Neural progenitor cell (in vitro differentiated cells): ENCODE results near the gene CHRD. TPM values are rescaled to one million over a fixed set of nuclear protein-coding genes. Genes with fewer than 3 reads are reported as not detected.

Experiments
- DNase-seq: peaks from one replicate; pipeline ENCODE4 v3.0.0-alpha.2; 2016; ENCODE audit warnings: low spot score
- H2AFZ ChIP-seq: fragments of 200-600 bp; sonication (generic); replicated peaks from 2 replicates; pipeline ENCODE4 v1.6.1; 2016; ENCODE audit warnings: antibody characterized with exemption
- H3F3A ChIP-seq: fragments of 200-600 bp; sonication (generic); 2 replicates; pipeline ENCODE4 v1.6.1; 2016; ENCODE audit warnings: antibody characterized with exemption, low read depth
- H3K27ac ChIP-seq: fragments of 200-600 bp; sonication (generic); 2 replicates; pipeline ENCODE4 v1.5.1; 2016; ENCODE audit warnings: mild to moderate bottlenecking
- H3K27me3 ChIP-seq: fragments of 200-600 bp; sonication (generic); 2 replicates; pipeline ENCODE4 v1.6.1; 2016; ENCODE audit warnings: mild to moderate bottlenecking, moderate library complexity
- H3K36me3 ChIP-seq: fragments of 200-600 bp; sonication (generic); 2 replicates; pipeline ENCODE4 v1.5.1; 2016
- H3K4me1 ChIP-seq: fragments of 200-600 bp; sonication (generic); 2 replicates; pipeline ENCODE4 v1.6.1; 2016; ENCODE audit warnings: mixed run types
- H3K4me2 ChIP-seq: fragments of 200-600 bp; sonication (generic); 2 replicates; pipeline ENCODE4 v1.6.1; 2016
- H3K4me3 ChIP-seq: fragments of 200-600 bp; sonication (generic); 2 replicates; pipeline ENCODE4 v1.5.1; 2016
- H3K79me2 ChIP-seq: fragments of 200-600 bp; sonication (generic); 2 replicates; pipeline ENCODE4 v1.6.1; 2016; ENCODE audit warnings: low read depth
- H3K9ac ChIP-seq: fragments of 200-600 bp; sonication (generic); 2 replicates; pipeline ENCODE4 v1.6.1; 2016
- H3K9me3 ChIP-seq: fragments of 200-600 bp; sonication (generic); 2 replicates; pipeline ENCODE4 v1.5.1; 2016; ENCODE audit warnings: low read depth
- H4K20me1 ChIP-seq: fragments of 200-600 bp; sonication (generic); 2 replicates; pipeline ENCODE4 v1.6.1; 2016; ENCODE audit warnings: low read depth
- H3K27ac Mint-ChIP-seq: 3 replicates; pipeline ENCODE4 v1.8.0; 2021; ENCODE audit warnings: mixed read lengths
- H3K27me3 Mint-ChIP-seq: 2 replicates; pipeline ENCODE4 v1.8.0; 2022; ENCODE audit warnings: low read depth, mild to moderate bottlenecking, inconsistent platforms, moderate library complexity, mixed read lengths; ENCODE audit not compliant: insufficient read depth
- H3K36me3 Mint-ChIP-seq: 3 replicates; pipeline ENCODE4 v1.8.0; 2021; ENCODE audit warnings: mixed read lengths
- H3K4me1 Mint-ChIP-seq: 3 replicates; pipeline ENCODE4 v1.8.0; 2021; ENCODE audit warnings: mixed read lengths
- H3K4me3 Mint-ChIP-seq: 3 replicates; pipeline ENCODE4 v1.8.0; 2021; ENCODE audit warnings: mild to moderate bottlenecking, moderate library complexity, mixed read lengths
- H3K9me3 Mint-ChIP-seq: 3 replicates; pipeline ENCODE4 v1.8.0; 2020; ENCODE audit warnings: mixed read lengths
- EZH2 ChIP-seq: fragments of 200-600 bp; sonication (generic); IDR thresholded peaks from 2 replicates; pipeline ENCODE4 v1.6.1; 2017; ENCODE audit warnings: antibody characterized with exemption, mild to moderate bottlenecking, moderate library complexity
- EZH2phosphoT487 ChIP-seq: fragments of 200-600 bp; sonication (generic); IDR thresholded peaks from 2 replicates; pipeline ENCODE4 v1.6.1; 2017; ENCODE audit warnings: antibody characterized with exemption
- total RNA-seq: library from RNA; depleted of rRNA; stranded (reverse); fragments of >200 nt; gene quantifications from 2 replicates; pipeline ENCODE4 v1.2.3, GENCODE V29; 2015; ENCODE audit warnings: low replicate concordance
- TF ChIP-seq, protein P1 (sequence below): fragments of 200-600 bp; sonication (generic); IDR thresholded peaks from 2 replicates; pipeline ENCODE4 v1.5.1; 2017; ENCODE audit warnings: antibody characterized with exemption, mild to moderate bottlenecking

Gene CHRD
- total RNA-seq, 1 donor from 2014 or later = 2.3 TPM

GRCh38 chr3:184372911-184373310 lies 6.9 kb upstream of the CHRD start:
- no peak overlapping the region for H3K27ac Mint-ChIP-seq
- TF ChIP-seq, protein P1, sequence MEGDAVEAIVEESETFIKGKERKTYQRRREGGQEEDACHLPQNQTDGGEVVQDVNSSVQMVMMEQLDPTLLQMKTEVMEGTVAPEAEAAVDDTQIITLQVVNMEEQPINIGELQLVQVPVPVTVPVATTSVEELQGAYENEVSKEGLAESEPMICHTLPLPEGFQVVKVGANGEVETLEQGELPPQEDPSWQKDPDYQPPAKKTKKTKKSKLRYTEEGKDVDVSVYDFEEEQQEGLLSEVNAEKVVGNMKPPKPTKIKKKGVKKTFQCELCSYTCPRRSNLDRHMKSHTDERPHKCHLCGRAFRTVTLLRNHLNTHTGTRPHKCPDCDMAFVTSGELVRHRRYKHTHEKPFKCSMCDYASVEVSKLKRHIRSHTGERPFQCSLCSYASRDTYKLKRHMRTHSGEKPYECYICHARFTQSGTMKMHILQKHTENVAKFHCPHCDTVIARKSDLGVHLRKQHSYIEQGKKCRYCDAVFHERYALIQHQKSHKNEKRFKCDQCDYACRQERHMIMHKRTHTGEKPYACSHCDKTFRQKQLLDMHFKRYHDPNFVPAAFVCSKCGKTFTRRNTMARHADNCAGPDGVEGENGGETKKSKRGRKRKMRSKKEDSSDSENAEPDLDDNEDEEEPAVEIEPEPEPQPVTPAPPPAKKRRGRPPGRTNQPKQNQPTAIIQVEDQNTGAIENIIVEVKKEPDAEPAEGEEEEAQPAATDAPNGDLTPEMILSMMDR = no peak
- TF ChIP-seq EZH2 = no peak
- no peak for TF ChIP-seq EZH2phosphoT487
- Histone ChIP-seq H3F3A (peaks cover 29% of the 10 kb centered on the region), H3K27me3 (no peaks in the 10 kb centered on the region), H3K4me1 (peaks cover 10% of the 10 kb centered on the region), H3K79me2 (no peaks in the 10 kb centered on the region), H3K4me3 (no peak overlapping the region), H4K20me1 (peaks cover 35% of the 10 kb centered on the region), H3K4me2 (no peak overlapping the region), H3K36me3 (no peaks in the 10 kb centered on the region), H3K9me3 (no peaks in the 10 kb centered on the region), H3K27ac (no peak overlapping the region), H3K9ac (no peak overlapping the region), H2AFZ (no peak overlapping the region)
- peaks cover 21% of the 10 kb centered on the region for H3K4me1 Mint-ChIP-seq
- H3K36me3 Mint-ChIP-seq = peaks cover 6% of the 10 kb centered on the region
- no peak for DNase-seq
- H3K27me3 Mint-ChIP-seq = peaks cover 31% of the 10 kb centered on the region
- no peak overlapping the region for H3K4me3 Mint-ChIP-seq
- no peaks in the 10 kb centered on the region for H3K9me3 Mint-ChIP-seq

DNA sequence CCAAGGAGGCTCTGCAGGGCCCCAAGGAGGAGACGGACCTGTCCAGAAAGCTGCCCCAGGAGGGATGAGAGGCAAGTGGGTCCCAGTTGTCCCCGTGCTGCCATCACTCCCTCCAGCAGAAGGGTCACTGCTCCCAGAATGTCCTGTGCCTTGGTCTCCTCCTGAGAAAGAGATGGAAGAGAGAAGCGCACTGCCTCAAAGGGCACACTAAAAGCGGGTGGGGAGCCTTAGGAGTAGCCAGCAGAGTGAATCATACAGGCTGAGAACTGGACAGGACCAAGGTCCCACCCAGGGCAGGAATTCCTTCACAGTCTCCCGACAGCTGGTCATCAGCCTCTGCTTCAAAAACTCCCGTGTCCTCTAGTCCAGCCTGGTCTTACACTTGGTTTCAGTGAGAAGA lies 6.4 kb upstream of the CHRD start:
- peaks cover 33% of the 10 kb centered on the region for H3K27me3 Mint-ChIP-seq
- H3K9me3 Mint-ChIP-seq = no peaks in the 10 kb centered on the region
- H3K4me2 ChIP-seq = no peak overlapping the region
- peaks cover 30% of the 10 kb centered on the region for H4K20me1 ChIP-seq
- peaks cover 3% of the 10 kb centered on the region for H3K36me3 Mint-ChIP-seq
- no peak for DNase-seq
- no peak overlapping the region for H3K4me3 Mint-ChIP-seq
- H3K27ac ChIP-seq = no peak overlapping the region
- TF ChIP-seq, protein P1 = no peak
- TF ChIP-seq EZH2 = no peak
- TF ChIP-seq EZH2phosphoT487 = no peak
- no peaks in the 10 kb centered on the region for H3K79me2 ChIP-seq
- no peaks in the 10 kb centered on the region for H3K36me3 ChIP-seq
- H3K4me1 Mint-ChIP-seq = peaks cover 26% of the 10 kb centered on the region
- no peaks in the 10 kb centered on the region for H3K9me3 ChIP-seq
- no peak overlapping the region for H3K9ac ChIP-seq
- H3K4me3 ChIP-seq = no peak overlapping the region
- H2AFZ ChIP-seq = no peak overlapping the region
- H3K27me3 ChIP-seq = peaks cover 3% of the 10 kb centered on the region
- no peak overlapping the region for H3K27ac Mint-ChIP-seq
- H3F3A ChIP-seq = peaks cover 31% of the 10 kb centered on the region
- peaks cover 15% of the 10 kb centered on the region for H3K4me1 ChIP-seq

- no peak overlapping the region for H3K9ac ChIP-seq
- no peak overlapping the region for H3K4me3 Mint-ChIP-seq
- no peak overlapping the region for H3K27ac ChIP-seq
- peaks cover 38% of the 10 kb centered on the region for H3K4me1 Mint-ChIP-seq
- H4K20me1 ChIP-seq = peaks cover 16% of the 10 kb centered on the region
- no peaks in the 10 kb centered on the region for H3K79me2 ChIP-seq
- no peak for DNase-seq
- no peak overlapping the region for H3K4me3 ChIP-seq
- H2AFZ ChIP-seq = no peak overlapping the region
- H3K4me2 ChIP-seq = no peak overlapping the region
- peaks cover 23% of the 10 kb centered on the region for H3K27me3 ChIP-seq
- H3K36me3 ChIP-seq = no peaks in the 10 kb centered on the region
- no peaks in the 10 kb centered on the region for H3K36me3 Mint-ChIP-seq
- peaks cover 41% of the 10 kb centered on the region for H3K27me3 Mint-ChIP-seq
- no peaks in the 10 kb centered on the region for H3K9me3 ChIP-seq
- H3K4me1 ChIP-seq = peaks cover 26% of the 10 kb centered on the region
- TF ChIP-seq, protein P1 = no peak
- TF ChIP-seq EZH2phosphoT487 (no peak), EZH2 (no peak)
- H3K27ac Mint-ChIP-seq = no peak overlapping the region
- no peaks in the 10 kb centered on the region for H3K9me3 Mint-ChIP-seq
- peaks cover 26% of the 10 kb centered on the region for H3F3A ChIP-seq
Observed at GRCh38 chr3:184375747-184376461, 4.0 kb upstream of the CHRD start.
